ENCODE results near the gene DDX21.
"Not testable (repeated sequence)": the region's sequence is repeated elsewhere in the genome, so short reads cannot be mapped to it uniquely, and the experiment has no call there.

DDX21 gene

GRCh38 chr10:68988530-68989316, 32.8 kb downstream of the DDX21 start, which contains the start of gene KIFBP:
TSS of gene KIFBP (plus strand) at chr10:68988803. CDS start at chr10:68988833, 30 bp downstream.
- DNase-seq (ENCODE audit: low spot score): peak; percentile 98

GRCh38 chr10:68989317-68989990, 33.5 kb downstream of the DDX21 start:
- DNase-seq (ENCODE audit: low spot score): no peak

- DNase-seq (ENCODE audit: low spot score): no peak
These were observed 36.9 kb downstream of the DDX21 start for GRCh38 chr10:68992636-68993440.

GRCh38 chr10:68997211-68997610, 41.2 kb downstream of the DDX21 start:
- DNase-seq (ENCODE audit: low spot score): no peak

GRCh38 chr10:69004821-69005220, 48.9 kb downstream of the DDX21 start:
- DNase-seq (ENCODE audit: low spot score): no peak

- DNase-seq (ENCODE audit: low spot score): no peak
These were observed 49.9 kb downstream of the DDX21 start for GRCh38 chr10:69005704-69006485.

- DNase-seq (ENCODE audit: low spot score): no peak
These were observed 51.3 kb downstream of the DDX21 start for GRCh38 chr10:69007260-69007659.

GRCh38 chr10:69009360-69009759, 53.4 kb downstream of the DDX21 start:
- no peak for DNase-seq (ENCODE audit: low spot score)

GRCh38 chr10:69010151-69010640, 54.2 kb downstream of the DDX21 start:
- no peak for DNase-seq (ENCODE audit: low spot score)

GRCh38 chr10:69012778-69013177, 56.8 kb downstream of the DDX21 start:
- DNase-seq (ENCODE audit: low spot score): not testable (repeated sequence)

GRCh38 chr10:69014171-69014570, 58.2 kb downstream of the DDX21 start:
- DNase-seq (ENCODE audit: low spot score): no peak

- DNase-seq (ENCODE audit: low spot score): no peak
These were observed 62.6 kb downstream of the DDX21 start for GRCh38 chr10:69018613-69019012.

GRCh38 chr10:69022611-69023010, 66.6 kb downstream of the DDX21 start:
- DNase-seq (ENCODE audit: low spot score): no peak

GRCh38 chr10:69025370-69025896, 69.5 kb downstream of the DDX21 start:
- no peak for DNase-seq (ENCODE audit: low spot score)

GRCh38 chr10:69033256-69033655, 77.3 kb downstream of the DDX21 start:
- no peak for DNase-seq (ENCODE audit: low spot score)
